IPS DF 19.7 (cell line): ENCODE data around the gene CGB7.
"Not testable (repeated sequence)": the region's sequence is repeated elsewhere in the genome, so short reads cannot be mapped to it uniquely, and the experiment has no call there.

Experiments
- DNase-seq: peaks from one replicate; pipeline ENCODE4 v3.0.0-alpha.2; 2013; ENCODE audit warnings: low read depth, low spot score

The CGB7 gene

GRCh38 chr19:49057636-49058234 lies at the start of gene CGB7:
TSS of gene CGB7 (minus strand) at chr19:49057749. CDS start at chr19:49055375, 2,374 bp downstream.
- DNase-seq = no peak

GRCh38 chr19:49106648-49107135 lies 49.1 kb upstream of the CGB7 start:
- DNase-seq = no peak

- no peak for DNase-seq
Observed at GRCh38 chr19:49104229-49104864, 46.8 kb upstream of the CGB7 start.

- no peak for DNase-seq
Observed at GRCh38 chr19:49103331-49104085, 46.0 kb upstream of the CGB7 start.

DNA sequence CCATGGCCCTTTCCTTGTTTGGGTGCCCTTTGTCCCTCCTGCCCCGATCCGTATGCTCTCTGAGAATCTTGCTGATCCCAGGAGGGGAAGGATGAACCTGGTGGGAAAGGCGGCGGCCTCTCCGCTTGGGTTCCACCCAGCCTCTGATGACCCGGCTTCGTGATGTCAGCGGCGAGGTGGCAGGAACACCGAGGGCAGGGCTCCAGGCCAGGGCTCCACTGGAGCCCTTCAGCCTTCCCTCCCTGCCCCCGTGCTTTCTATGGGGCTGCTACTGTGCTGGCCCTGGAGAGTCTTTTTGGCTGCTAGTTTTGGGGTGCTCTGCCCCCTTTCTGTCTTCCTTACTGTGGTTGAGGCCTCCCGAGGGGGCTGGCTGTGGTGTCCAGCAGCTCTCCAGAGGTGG lies 44.8 kb upstream of the CGB7 start:
- DNase-seq = no peak

DNA sequence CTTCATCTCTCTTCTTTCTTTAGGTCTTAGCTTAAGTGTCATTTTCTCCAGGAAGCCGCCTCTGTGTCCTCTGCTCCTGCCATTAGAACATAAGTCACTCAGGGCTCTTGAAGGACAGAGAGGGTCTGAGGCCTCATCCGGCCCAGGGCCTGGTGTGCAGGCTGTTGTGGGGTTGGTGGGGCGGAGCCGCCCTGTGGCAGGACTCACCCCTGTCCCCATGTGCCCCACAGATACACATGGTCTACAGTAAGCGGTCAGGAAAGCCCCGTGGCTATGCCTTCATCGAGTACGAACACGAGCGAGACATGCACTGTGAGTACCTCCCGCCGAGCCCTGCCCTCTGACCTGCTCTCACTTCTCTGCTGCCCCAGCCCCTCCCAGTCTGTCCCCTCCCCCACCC lies 43.6 kb upstream of the CGB7 start:
- DNase-seq = no peak

GRCh38 chr19:49098795-49099194 lies 41.2 kb upstream of the CGB7 start:
- DNase-seq = no peak

DNA sequence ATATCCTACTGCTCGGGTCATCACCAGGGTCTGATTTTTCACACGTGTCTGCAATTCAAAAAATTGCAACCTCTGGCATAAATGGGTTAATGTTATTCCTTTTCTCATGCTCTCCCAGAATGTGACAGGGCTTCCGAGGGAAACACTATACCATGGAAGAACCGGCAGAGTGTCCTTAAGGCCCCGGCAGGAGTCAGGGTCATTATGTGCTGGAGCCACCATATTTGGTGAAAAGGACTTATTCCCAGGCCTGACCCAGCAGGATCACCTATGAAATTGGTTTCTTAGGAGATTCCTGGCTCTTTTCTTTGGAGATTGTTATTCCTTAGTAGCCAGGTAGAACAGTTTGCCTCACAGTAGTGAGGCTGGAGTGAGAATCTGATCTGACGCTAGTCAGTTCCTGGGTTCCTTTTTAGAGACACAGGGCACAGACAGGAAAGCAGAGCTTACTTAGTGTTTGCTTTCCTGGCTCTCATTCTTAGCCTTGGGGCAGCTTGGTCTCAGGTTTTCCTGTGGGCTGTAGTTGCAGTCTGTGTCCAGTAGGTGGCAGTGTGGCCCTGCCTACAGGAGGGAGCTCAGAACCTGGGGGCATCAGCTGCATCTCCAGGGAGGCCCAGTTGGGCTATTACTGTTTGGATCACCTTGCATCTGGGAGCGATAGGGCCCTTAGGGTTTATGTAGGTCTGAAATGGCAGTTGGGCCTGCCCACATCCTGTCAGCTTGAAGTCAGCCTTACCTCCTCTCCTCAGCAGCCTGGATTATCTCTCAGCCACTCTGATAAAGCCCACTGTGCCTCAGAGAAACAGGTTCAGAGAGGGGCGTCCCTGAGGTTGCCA lies 40.1 kb upstream of the CGB7 start:
- DNase-seq = no peak

DNA sequence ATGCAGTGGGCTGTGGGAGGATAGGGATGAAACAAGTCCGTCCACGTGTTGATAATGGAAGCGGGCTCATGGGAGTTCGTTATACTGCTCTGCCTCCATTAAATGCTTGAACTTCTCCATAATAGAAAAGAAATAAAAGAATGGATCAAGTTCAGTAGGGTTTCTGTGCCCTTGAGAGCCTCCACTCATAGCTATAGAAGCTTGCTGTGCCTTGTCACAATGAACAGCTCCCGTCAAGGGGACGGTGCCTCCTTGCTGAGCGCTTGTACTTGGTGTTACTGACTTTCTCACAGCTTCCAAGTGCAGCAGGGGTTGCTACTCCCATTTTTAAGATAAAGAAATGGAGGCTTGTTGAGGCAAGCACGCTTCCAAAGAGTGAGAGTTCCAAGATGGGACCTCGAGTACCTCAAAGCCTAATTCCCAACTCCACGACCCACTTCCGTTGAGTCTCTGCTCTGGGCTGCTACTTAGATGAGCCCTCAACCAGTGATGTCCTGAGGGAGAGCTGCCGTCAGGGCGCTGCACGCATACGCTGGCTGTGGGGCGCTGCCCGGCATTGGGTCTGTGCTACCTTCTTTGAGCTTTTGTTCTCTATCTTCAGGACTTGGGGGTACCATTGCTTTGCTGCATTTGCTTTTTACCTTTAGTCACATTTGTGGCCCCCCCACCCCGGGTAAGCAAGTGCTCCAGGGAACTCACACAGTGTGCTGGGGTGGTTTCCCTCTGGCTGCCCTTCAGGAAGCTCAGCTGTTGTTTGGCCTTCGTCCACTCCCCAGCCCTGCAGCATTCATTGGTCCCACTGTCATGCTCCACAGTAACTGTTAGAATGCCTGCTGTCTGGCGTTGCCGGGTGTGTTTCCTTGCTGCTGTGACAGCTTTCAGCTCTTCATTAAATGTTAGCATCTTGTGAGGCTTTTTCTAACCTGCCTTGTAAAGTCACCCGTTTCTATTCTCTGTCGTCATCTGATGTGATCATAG lies 37.2 kb upstream of the CGB7 start:
- DNase-seq = no peak

DNA sequence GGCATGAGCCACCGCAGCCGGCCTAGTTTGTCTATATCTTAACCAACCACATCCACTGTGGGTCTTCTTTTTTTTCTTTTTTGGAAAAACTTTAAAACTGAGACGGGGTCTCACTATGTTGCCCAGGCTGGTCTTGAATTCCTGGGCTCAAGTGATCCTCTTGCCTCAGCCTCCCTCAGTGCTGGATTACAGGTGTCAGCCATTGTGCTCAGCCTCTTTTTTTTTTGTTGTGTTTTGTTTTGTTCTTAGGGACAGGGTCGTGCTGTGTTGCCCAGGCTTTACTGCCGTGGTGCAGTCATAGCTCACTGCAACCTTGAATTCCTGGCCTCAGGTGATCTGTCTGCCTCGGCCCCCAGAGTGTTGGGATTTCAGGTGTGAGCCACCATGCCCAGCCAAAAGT lies 35.1 kb upstream of the CGB7 start:
- DNase-seq = no peak

DNA sequence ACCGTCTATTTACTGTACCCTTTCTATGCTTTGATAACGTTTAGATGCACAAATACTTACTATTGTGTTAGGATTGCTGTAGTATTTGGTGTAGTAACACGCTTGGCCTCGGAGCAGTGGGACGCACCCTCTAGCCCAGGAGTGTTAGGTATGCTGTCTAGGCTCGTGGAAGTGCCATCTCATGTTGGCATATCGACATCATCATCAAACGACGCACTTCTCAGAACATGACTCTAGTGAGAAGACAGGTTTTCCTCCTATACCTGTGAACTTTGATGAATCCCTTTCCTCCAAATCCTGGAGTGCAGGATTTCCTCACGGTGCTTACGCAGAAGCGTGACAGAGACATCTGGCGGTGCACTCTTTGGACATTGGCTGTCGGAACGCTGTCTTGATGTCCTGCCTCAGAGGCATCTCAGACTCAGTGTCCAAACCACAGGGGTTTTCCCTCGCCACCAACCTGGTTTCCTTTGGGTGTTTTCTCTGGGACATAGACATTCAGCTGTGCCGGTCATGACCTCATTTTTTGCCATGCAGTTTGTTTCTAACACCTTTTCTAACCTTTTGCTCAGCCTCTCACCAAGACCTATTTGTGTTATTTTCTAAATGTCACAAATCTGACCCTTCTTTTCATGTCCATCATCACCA lies 34.0 kb upstream of the CGB7 start:
- DNase-seq = no peak

- DNase-seq = no peak
Observed at GRCh38 chr19:49086296-49086695, 28.7 kb upstream of the CGB7 start.

- DNase-seq = no peak
Observed at GRCh38 chr19:49085868-49086232, 28.3 kb upstream of the CGB7 start.

DNA sequence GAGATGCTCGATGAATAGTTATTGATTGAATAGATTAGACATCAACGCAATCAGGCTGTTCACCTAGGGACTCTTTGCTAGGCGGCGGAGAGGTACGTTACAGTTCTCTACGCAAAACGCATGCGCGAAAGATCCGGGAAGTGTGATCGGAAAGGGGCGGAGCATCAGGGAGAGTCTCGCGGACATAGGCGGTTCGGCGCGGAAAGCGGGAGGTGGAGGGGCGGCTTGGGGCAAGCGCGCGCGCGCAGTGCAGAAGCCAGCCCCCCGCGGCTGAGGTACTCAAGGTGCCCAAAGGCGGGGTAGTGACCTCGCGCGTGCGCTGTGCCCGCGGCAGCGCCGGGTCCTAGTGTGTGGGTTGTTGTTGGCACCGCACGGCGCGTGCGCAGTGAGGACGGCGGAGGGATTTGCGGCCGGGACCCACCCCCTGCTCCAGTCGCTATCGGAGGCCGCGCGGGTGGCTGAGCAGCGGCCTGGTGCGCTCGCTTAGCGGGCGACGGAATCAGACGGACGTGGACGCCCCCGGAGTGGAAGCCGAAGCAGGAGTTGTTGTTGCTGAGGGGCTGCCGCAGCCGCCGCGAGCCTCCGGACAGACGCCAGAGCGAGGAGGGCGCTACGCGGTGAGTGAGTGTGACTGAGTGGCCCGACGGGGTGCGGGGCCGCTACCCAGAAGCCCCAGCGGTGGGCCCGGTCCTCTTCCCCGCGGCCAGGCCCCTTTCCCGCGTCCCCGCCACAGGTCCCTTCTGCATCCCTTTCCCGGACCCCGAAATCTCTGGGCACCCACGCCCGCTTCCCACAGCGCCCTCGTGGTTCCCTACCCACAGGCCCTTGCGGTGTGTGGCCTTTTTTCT lies 27.7 kb upstream of the CGB7 start, which contains the start of gene SNRNP70:
TSS of gene SNRNP70 (plus strand) at position 432 of the 848 bp plus-strand sequence. CDS start 964 bp downstream, outside the sequence.
- peak; percentile 92 for DNase-seq

DNA sequence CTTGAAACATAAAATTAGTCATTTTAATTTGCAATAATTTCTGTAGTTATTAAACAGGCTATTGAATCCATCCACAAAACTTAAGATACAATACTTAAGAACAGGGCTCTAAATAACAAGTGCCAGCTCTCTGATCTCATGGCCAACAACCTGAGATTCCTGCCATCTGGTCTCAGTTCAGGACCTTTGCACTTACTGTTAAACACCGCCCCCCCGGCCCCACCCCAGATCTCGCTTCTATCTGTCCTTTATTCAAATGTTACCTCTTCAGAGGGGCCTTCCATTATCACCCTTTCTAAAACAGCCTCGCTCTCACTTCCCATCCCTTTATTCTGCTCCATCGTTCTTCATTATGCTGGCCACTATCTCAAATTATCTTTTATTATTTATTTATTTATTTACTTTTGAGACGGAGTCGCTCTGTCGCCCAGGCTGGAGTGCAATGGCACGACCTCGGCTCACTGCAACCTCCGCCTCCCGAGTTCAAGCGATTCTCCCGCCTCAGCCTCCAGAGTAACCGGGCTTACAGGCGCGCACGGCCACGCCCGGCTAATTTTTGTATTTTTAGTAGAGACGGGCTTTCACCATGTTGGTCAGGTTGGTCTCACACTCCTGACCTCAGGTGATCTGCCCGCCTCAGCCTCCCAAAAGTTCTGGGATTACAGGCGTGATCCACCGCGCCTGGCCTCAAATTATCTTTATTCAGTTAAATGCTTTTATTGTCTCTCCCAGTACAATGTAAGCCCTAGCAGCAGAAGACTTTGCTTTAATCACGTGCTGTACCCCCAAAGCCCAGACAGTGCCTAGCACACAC lies 26.9 kb upstream of the CGB7 start:
- no peak for DNase-seq

GRCh38 chr19:49081273-49081672 lies 23.7 kb upstream of the CGB7 start:
- no peak for DNase-seq

DNA sequence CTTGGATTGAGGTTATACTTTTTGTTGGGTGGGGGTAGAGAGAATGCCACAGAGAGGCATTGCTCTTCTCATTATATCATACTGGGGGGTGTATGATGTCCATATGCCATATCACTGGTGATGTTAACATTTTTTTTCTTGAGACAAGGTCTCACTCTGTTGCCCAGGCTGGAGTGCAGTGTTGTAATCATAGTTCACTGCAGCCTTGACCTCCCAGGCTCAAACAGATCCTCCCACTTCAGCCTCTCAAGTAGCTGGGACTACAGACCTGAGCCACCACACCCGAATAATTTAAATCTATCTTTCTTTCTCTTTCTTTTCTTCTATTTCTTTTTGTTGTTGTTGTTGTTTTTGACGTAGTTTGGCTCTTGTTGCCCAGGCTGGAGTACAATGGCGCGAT lies 22.8 kb upstream of the CGB7 start:
- no peak for DNase-seq

GRCh38 chr19:49074869-49075268 lies 17.3 kb upstream of the CGB7 start:
- DNase-seq = not testable (repeated sequence)
